Uterus (tissue), 2 donors: ENCODE measurements around the gene BPIFA2.

Source experiments
- CTCF ChIP-seq, 4 experiments: fragments of 200-600 bp in 2 of 4; fragments of 450-650 bp in 2 of 4; sonication (generic) in 2 of 4; IDR thresholded peaks; one replicate each; pipeline ENCODE4 v1.5.1; 2016 to 2019; ENCODE audit warnings: antibody characterized with exemption in 4 of 4, mild to moderate bottlenecking in 2 of 4, moderate library complexity in 1 of 4
- POLR2A ChIP-seq, 2 donors: fragments of 450-650 bp; IDR thresholded peaks; one replicate each; pipeline ENCODE4 v1.6.1; 2016; ENCODE audit warnings: antibody characterized with exemption in 2 of 2, mild to moderate bottlenecking in 1 of 2, moderate library complexity in 1 of 2

DNA sequence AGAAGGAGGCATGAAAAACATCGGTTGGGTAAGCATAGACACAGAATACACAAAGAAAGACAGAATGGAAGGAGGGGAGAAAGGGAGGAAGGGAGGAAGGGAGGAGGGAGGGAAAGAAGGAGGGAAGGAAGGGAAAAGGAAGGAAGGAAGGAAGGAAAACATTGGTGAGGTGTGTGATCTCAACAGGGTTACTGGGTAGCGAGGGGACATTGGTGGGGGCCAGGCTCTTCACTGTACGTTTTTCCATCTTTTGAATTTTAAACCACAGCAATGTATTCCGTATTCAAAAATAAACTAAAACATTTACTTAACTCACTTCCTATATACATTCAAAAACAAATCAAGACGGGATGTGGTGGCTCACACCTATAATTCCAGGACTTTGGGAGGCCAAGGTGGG, 20.7 kb upstream of the BPIFA2 start:
- TF ChIP-seq CTCF (IDR thresholded peaks at IDR 0.05) (no peak), POLR2A (IDR thresholded peaks at IDR 0.05) (no peak)
